Measurements from ENCODE around the gene UBAP2. TPM values are rescaled to one million over a fixed set of nuclear protein-coding genes. Genes with fewer than 3 reads are reported as not detected.

The UBAP2 gene
- total and polyA plus RNA-seq, 4 donors: 25.3 to 34.4 (median 30.4) TPM

Small RNA genes lying within 50 kb of the gene (small RNA-seq; reads per million reads assigned to genes)
- gene RN7SKP114 (ENCODE audit: low replicate concordance) (0.26 reads per million, percentile 20 among the genes with 10 or more reads in this experiment), gene SNORD121A (ENCODE audit: low replicate concordance) (52.9 reads per million, percentile 98 among the genes with 10 or more reads in this experiment), gene SNORD121B (ENCODE audit: low replicate concordance) (not detected)

Other genes starting within 250 kb of the UBAP2 start
- 10 to 100 TPM; 24.2 to 27.4 TPM for gene UBE2R2, start 231.7 kb downstream of the UBAP2 start, total RNA-seq
- gene UBE2R2, start 231.7 kb downstream of the UBAP2 start, polyA plus RNA-seq (ENCODE audit: insufficient read length in 2 of 2): 10 to 100 TPM; 59.4 to 68.4 TPM
- 10 to 100 TPM; 32.3 to 41.0 TPM for gene DCAF12, start 77.8 kb upstream of the UBAP2 start, total RNA-seq
- gene DCAF12, start 77.8 kb upstream of the UBAP2 start, polyA plus RNA-seq (ENCODE audit: insufficient read length in 2 of 2): 10 to 100 TPM; 41.6 to 46.9 TPM
- gene UBAP1, start 130.2 kb upstream of the UBAP2 start, total RNA-seq: 10 to 100 TPM; 32.3 to 32.8 TPM
- gene UBAP1, start 130.2 kb upstream of the UBAP2 start, polyA plus RNA-seq (ENCODE audit: insufficient read length in 2 of 2): 10 to 100 TPM; 70.3 to 74.1 TPM